HG02571 (cell line): ENCODE measurements around the gene FBH1.
"Not testable (repeated sequence)": the region's sequence is repeated elsewhere in the genome, so short reads cannot be mapped to it uniquely, and the experiment has no call there.

Experiments
- ATAC-seq: cut with Tn5 transposase; IDR thresholded peaks from one replicate; pipeline ENCODE4 v1.9.1; 2021; ENCODE audit warnings: mild to moderate bottlenecking, moderate library complexity; ENCODE audit not compliant: unreplicated experiment

The FBH1 gene

GRCh38 chr10:5889624-5890451, at the start of gene FBH1, which contains the start of gene ANKRD16:
Gene FBH1, plus strand, starts transcription at chr10:5890243. Its CDS starts 103 bp downstream, at chr10:5890346.
Gene ANKRD16, minus strand, starts transcription at chr10:5889893. Its CDS starts 539 bp downstream, at chr10:5889354.
- peak; percentile 81 for ATAC-seq

GRCh38 chr10:5840314-5841307, 49.4 kb upstream of the FBH1 start:
- ATAC-seq: peak; percentile 60

- ATAC-seq: no peak
These were observed 48.1 kb upstream of the FBH1 start for GRCh38 chr10:5841965-5842364.

- no peak for ATAC-seq
These were observed 46.2 kb upstream of the FBH1 start for GRCh38 chr10:5843686-5844344.

GRCh38 chr10:5844345-5845055, 45.5 kb upstream of the FBH1 start:
- ATAC-seq: no peak

- ATAC-seq: not testable (repeated sequence)
These were observed 43.4 kb upstream of the FBH1 start for GRCh38 chr10:5846667-5847066.

- ATAC-seq: no peak
These were observed 35.9 kb upstream of the FBH1 start for GRCh38 chr10:5854131-5854475.

- no peak for ATAC-seq
These were observed 33.9 kb upstream of the FBH1 start for GRCh38 chr10:5855979-5856700.

- no peak for ATAC-seq
These were observed 33.4 kb upstream of the FBH1 start for GRCh38 chr10:5856701-5857004.

- ATAC-seq: no peak
These were observed 31.2 kb upstream of the FBH1 start for GRCh38 chr10:5858811-5859210.

GRCh38 chr10:5860066-5860465, 30.0 kb upstream of the FBH1 start:
- ATAC-seq: no peak

- ATAC-seq: peak; percentile 91
These were observed 27.6 kb upstream of the FBH1 start for GRCh38 chr10:5862360-5862961.

GRCh38 chr10:5862981-5863685, 26.9 kb upstream of the FBH1 start:
- not testable (repeated sequence) for ATAC-seq

- ATAC-seq: not testable (repeated sequence)
These were observed 23.5 kb upstream of the FBH1 start for GRCh38 chr10:5866451-5867081.

GRCh38 chr10:5867091-5867615, 22.9 kb upstream of the FBH1 start:
- not testable (repeated sequence) for ATAC-seq

- ATAC-seq: not testable (repeated sequence)
These were observed 21.7 kb upstream of the FBH1 start for GRCh38 chr10:5868383-5868782.

- ATAC-seq: no peak
These were observed 20.9 kb upstream of the FBH1 start for GRCh38 chr10:5869156-5869555.

- no peak for ATAC-seq
These were observed 18.4 kb upstream of the FBH1 start for GRCh38 chr10:5871596-5871995.
